Gastrocnemius medialis (tissue), 4 donors: ENCODE data around the gene CDCA8. TPM values are rescaled to one million over a fixed set of nuclear protein-coding genes. Genes with fewer than 3 reads are reported as not detected.

ENCODE experiments used
- ATAC-seq, 2 donors: fragments of 150-250 bp; one replicate each; pipeline ENCODE4 v1.9.1; 2016
- DNase-seq, 2 donors: peaks; one replicate each; pipeline ENCODE4 v3.0.0-alpha.2; 2019
- H3K27ac ChIP-seq, 4 donors: fragments of 200-600 bp; sonication (generic); 1 replicate in 1 of 4; 2 replicates in 3 of 4; pipeline ENCODE4 v1.5.1; 2016 to 2018; ENCODE audit warnings: mild to moderate bottlenecking in 2 of 4, moderate library complexity in 1 of 4
- H3K27me3 ChIP-seq, 3 donors: fragments of 200-600 bp; sonication (generic) in 2 of 3; 1 replicate in 1 of 3; 2 replicates in 2 of 3; pipeline versions ENCODE4 v1.5.1 to v1.6.0; 2016 to 2019; ENCODE audit warnings: mild to moderate bottlenecking in 1 of 3, moderate library complexity in 1 of 3
- H3K36me3 ChIP-seq, 2 donors: fragments of 200-600 bp; sonication (generic) in 1 of 2; one replicate each; pipeline ENCODE4 v1.5.1; 2017 to 2018
- H3K4me1 ChIP-seq, 2 donors: fragments of 200-600 bp; sonication (generic) in 1 of 2; one replicate each; pipeline ENCODE4 v1.5.1; 2016 to 2017; ENCODE audit warnings: mild to moderate bottlenecking in 2 of 2
- H3K4me3 ChIP-seq, 4 donors: fragments of 200-600 bp; sonication (generic) in 3 of 4; 1 replicate in 1 of 4; 2 replicates in 3 of 4; pipeline ENCODE4 v1.5.1; 2016 to 2019; ENCODE audit warnings: mild to moderate bottlenecking in 2 of 4
- H3K9me3 ChIP-seq, 3 donors: fragments of 200-600 bp; sonication (generic) in 2 of 3; 1 replicate in 1 of 3; 2 replicates in 2 of 3; pipeline ENCODE4 v1.5.1; 2016 to 2019
- POLR2A ChIP-seq, 2 donors: fragments of 450-650 bp; IDR thresholded peaks; one replicate each; pipeline ENCODE4 v1.6.1; 2017; ENCODE audit warnings: antibody characterized with exemption in 2 of 2, mild to moderate bottlenecking in 2 of 2, moderate library complexity in 2 of 2
- in situ Hi-C, 4 donors: fragments of 200-750 bp; cut with MboI; loops; one replicate each; pipeline versions ENCODE4 v1.15.0 to v1.8.0; 2017; ENCODE audit warnings: low sequenced_read_pairs in 4 of 4
- intact Hi-C: fragments of 100-400 bp; cut with DNase I; formaldehyde crosslinking; loops from one replicate; pipeline ENCODE4 v1.15.1; 2023; ENCODE audit warnings: low total_unique reads
- total RNA-seq, 4 donors: library from RNA; depleted of rRNA; stranded (reverse); fragments of >200 nt; gene quantifications; one replicate each; pipeline versions ENCODE4 v1.1.0 to v1.2.3, GENCODE V29; 2016
- TF ChIP-seq, protein P1 (sequence below), 5 experiments: fragments of 450-650 bp in 3 of 5; fragments of 200-600 bp in 2 of 5; sonication (generic) in 2 of 5; IDR thresholded peaks in 4 of 5; conservative IDR thresholded peaks in 1 of 5; 1 replicate in 4 of 5; 2 replicates in 1 of 5; pipeline ENCODE4 v1.5.1; 2016 to 2019; ENCODE audit warnings: antibody characterized with exemption in 5 of 5, mild to moderate bottlenecking in 3 of 5, moderate library complexity in 3 of 5

CDCA8 gene
- total RNA-seq, 4 donors from 2014 or later, result 0.46 to 1.5 (median 0.60) TPM; not detected in 1

DNA sequence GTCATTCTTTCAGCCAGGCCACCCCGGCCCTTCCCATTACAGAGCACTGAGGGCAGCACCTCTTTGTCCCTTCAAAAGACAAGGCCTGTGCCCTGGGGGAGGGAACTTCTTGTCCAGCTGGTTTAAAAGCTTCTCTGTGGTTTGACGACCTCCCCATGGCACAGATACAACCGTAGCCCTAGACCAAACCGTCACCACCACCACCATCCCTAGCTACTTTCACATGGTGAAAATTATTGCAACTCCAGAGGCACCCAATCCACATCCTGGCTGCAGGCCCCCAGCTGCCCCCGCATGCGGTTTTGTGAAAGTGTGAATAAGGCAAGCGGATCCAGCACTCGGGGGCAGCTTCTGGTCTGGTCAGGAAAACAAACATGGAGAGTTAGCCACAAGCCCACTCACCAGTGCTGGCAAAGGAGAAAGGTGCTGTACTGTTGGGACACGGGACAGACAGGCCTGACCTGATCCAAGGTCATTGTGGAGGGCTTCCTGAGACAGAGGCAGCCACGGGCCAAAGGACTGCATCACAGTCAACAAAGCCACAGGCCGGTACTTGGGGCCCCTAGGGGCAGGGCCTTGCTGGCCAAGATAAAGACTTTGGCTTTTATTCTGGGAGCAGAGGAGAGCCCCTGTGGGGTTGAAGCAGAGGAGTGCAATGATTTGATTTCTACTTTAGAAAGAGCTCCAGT lies 31.2 kb downstream of the CDCA8 start:
- H3K4me3 ChIP-seq, result no peak overlapping the region
- no peak overlapping the region for H3K27ac ChIP-seq
- H3K36me3 ChIP-seq, result no peaks in the 10 kb centered on the region
- DNase-seq, result no peak
- TF ChIP-seq, protein P1, sequence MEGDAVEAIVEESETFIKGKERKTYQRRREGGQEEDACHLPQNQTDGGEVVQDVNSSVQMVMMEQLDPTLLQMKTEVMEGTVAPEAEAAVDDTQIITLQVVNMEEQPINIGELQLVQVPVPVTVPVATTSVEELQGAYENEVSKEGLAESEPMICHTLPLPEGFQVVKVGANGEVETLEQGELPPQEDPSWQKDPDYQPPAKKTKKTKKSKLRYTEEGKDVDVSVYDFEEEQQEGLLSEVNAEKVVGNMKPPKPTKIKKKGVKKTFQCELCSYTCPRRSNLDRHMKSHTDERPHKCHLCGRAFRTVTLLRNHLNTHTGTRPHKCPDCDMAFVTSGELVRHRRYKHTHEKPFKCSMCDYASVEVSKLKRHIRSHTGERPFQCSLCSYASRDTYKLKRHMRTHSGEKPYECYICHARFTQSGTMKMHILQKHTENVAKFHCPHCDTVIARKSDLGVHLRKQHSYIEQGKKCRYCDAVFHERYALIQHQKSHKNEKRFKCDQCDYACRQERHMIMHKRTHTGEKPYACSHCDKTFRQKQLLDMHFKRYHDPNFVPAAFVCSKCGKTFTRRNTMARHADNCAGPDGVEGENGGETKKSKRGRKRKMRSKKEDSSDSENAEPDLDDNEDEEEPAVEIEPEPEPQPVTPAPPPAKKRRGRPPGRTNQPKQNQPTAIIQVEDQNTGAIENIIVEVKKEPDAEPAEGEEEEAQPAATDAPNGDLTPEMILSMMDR (IDR thresholded peaks at IDR 0.05 in 4 of 5, conservative IDR thresholded peaks at IDR 0.05 in 1 of 5), result no peak
- TF ChIP-seq POLR2A (IDR thresholded peaks at IDR 0.05), result no peak
- ATAC-seq, result no peak
- peaks cover 0 to 7% (median 3%) of the 10 kb centered on the region in 3 donors for H3K27me3 ChIP-seq
- intact Hi-C loops, result no loop called here
- H3K4me1 ChIP-seq, result no peaks in the 10 kb centered on the region
- in situ Hi-C loops, result no loop called here
- H3K9me3 ChIP-seq, result no peaks in the 10 kb centered on the region

DNA sequence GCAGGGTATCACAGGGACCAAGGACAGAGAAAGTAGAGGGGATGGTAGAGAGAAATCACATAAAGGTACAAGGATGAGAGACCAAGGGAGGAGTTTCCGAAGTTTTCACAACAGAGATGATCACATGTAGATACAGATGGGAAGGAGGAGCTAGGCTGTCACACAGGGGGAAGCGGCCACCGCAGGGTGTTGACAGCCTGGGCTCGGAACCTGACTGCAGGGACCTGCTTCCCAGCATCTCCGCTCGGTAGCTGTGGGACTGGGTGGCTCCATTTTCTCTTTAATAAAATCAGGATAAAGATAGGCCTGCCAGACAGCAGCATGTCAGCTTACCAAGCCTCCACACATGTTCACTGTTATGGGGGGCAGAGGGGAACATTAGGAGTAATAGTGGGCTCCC lies 32.3 kb downstream of the CDCA8 start:
- H3K36me3 ChIP-seq, result no peaks in the 10 kb centered on the region
- no peaks in the 10 kb centered on the region for H3K4me1 ChIP-seq
- H3K27ac ChIP-seq, result no peak overlapping the region
- intact Hi-C loops (no loop called here), in situ Hi-C loops (no loop called here)
- TF ChIP-seq, protein P1 (IDR thresholded peaks at IDR 0.05 in 4 of 5, conservative IDR thresholded peaks at IDR 0.05 in 1 of 5), result no peak
- TF ChIP-seq POLR2A (IDR thresholded peaks at IDR 0.05), result no peak
- H3K9me3 ChIP-seq, result no peaks in the 10 kb centered on the region
- peaks cover 0 to 7% (median 6%) of the 10 kb centered on the region in 3 donors for H3K27me3 ChIP-seq
- no peak overlapping the region for H3K4me3 ChIP-seq
- ATAC-seq (no peak), DNase-seq (no peak)

DNA sequence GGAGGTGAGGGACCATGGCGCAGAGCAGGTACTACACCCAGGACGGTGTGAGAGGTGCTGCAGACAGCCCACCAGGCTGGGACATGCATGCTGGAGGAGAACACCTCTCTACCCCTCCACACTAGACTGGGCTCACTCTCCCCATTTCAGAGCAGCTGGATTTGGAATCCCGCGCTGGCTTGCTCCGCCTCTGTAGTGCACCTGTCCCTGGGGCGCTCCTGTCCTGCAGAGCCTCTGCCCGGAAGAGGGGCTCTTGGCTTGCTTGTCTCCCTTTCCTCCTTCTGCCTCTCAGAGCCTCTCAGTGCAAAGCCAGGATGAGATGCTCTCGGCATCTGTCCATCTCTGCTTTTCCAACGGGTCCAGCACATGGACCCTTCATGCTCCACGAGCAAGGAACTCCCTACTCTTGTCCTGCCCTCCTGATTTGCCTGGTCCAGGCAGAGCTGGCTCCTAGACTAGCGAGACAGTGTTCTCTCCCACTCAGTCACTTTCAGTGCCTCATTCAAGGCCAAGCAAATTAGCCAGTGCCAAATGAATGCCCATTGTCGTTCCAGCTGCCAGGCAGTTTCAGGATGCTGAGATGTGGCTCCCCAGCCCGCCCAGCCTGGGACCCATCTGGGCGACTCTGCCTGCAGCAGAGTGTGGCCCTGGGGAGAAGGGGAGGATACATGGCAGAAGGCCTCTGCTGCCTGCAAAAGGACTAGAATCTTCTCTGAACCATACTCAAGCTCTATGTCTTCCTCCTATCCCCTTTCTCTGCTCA lies 33.7 kb downstream of the CDCA8 start:
- intact Hi-C loops, result no loop called here
- H3K27me3 ChIP-seq, result peaks cover 0 to 7% (median 6%) of the 10 kb centered on the region in 3 donors
- no peaks in the 10 kb centered on the region for H3K4me1 ChIP-seq
- H3K4me3 ChIP-seq, result no peak overlapping the region
- ATAC-seq (no peak), DNase-seq (no peak)
- in situ Hi-C loops, result no loop called here
- no peak overlapping the region for H3K27ac ChIP-seq
- H3K36me3 ChIP-seq, result no peaks in the 10 kb centered on the region
- no peak for TF ChIP-seq POLR2A (IDR thresholded peaks at IDR 0.05)
- TF ChIP-seq, protein P1 (IDR thresholded peaks at IDR 0.05 in 4 of 5, conservative IDR thresholded peaks at IDR 0.05 in 1 of 5), result no peak
- no peaks in the 10 kb centered on the region for H3K9me3 ChIP-seq

DNA sequence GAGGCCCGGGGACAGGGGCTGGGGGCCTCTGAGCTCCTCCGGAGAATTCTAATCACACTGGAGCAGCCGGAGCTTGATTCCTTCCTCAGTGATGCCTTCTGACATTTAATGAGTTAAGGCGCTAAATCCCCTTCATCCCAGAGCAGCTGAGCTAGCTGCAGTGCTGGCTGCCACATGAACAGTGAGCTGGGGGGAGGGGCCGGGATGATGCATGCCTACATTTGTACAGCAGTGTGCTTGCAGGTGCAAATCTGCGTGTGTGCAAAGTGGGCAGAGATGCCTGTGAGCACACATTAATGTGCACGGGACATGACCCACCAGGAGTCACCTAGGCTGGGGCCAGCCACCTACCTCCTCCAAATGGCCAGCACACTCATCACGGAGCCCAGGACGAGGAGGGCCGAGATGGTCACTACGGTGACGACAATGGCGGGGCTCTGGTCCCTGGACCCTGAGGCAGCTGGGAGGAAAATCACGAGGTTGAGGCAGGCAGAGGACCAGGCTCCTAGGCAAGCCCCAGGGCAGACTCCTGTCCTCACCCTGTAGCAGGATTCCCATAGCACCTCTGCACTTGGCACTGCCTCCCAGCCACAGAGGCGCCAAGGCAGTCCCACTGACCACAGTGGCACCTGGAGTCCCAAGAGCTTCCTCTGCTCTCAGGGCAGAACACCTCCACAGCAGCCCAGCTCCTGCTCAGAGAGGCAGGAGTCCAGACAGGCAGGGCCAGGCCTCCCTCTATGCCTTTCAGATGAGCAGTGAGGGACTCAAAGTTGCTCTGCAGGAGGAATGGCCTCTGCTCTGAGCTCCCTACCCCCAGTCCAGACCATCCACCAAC lies 34.7 kb downstream of the CDCA8 start:
- no peaks in the 10 kb centered on the region for H3K9me3 ChIP-seq
- no peak for TF ChIP-seq POLR2A (IDR thresholded peaks at IDR 0.05)
- TF ChIP-seq, protein P1 (IDR thresholded peaks at IDR 0.05 in 4 of 5, conservative IDR thresholded peaks at IDR 0.05 in 1 of 5), result no peak
- no peaks in the 10 kb centered on the region for H3K36me3 ChIP-seq
- intact Hi-C loops (no loop called here), in situ Hi-C loops (no loop called here)
- no peak overlapping the region for H3K27ac ChIP-seq
- H3K4me1 ChIP-seq, result no peaks in the 10 kb centered on the region
- H3K4me3 ChIP-seq, result no peak overlapping the region
- H3K27me3 ChIP-seq, result peaks cover 0 to 7% (median 6%) of the 10 kb centered on the region in 3 donors
- DNase-seq (no peak), ATAC-seq (no peak)
